HG02840 (cell line): ENCODE data around the gene DUSP5.
A peak's percentile ranks its signal among the peaks of the same experiment; 100 is the strongest.

Source experiments
- ATAC-seq: cut with Tn5 transposase; IDR thresholded peaks from one replicate; pipeline ENCODE4 v1.9.1; 2021; ENCODE audit warnings: mild to moderate bottlenecking, moderate library complexity, moderate number of reproducible peaks; ENCODE audit not compliant: unreplicated experiment, low FRiP score

DUSP5 gene

GRCh38 chr10:110498982-110499795, 1.5 kb downstream of the DUSP5 start:
- ATAC-seq: no peak

DNA sequence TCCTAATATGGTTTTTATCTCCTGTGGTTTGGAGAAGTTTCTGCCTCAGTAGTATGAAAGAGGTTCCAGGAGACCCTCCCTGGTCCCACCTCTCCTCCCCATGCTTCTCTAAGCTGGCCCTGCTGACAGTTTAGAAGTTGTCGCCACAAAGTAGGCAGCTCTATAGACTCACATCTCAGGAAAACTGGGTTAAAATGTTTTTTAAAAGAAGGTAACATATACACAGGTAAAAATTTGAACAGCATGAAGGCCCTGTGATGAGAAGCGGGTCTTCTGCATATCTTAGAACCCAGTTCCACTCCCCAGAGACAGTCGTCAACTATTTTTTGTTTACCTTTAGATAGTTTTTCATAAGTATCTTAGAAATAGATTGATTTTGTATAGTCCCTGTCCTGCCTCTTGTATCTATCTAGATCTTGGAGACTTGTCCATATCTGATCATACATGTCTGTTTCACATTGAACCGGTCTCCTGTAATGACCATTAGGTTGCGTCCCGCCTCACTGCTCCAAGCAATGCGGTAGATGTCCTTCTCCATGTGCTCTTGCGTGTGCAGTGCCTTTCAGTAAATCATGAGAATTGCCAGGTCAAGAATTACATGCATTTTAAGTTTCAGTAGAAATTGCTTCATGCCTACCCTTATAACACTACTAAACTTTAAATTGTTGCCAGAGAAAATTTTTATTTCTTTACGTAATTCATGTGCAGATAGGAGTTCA, 2.2 kb downstream of the DUSP5 start:
- ATAC-seq: no peak

GRCh38 chr10:110500515-110500905, 2.8 kb downstream of the DUSP5 start:
- ATAC-seq: no peak

GRCh38 chr10:110501142-110501937, 3.6 kb downstream of the DUSP5 start:
- ATAC-seq: no peak

DNA sequence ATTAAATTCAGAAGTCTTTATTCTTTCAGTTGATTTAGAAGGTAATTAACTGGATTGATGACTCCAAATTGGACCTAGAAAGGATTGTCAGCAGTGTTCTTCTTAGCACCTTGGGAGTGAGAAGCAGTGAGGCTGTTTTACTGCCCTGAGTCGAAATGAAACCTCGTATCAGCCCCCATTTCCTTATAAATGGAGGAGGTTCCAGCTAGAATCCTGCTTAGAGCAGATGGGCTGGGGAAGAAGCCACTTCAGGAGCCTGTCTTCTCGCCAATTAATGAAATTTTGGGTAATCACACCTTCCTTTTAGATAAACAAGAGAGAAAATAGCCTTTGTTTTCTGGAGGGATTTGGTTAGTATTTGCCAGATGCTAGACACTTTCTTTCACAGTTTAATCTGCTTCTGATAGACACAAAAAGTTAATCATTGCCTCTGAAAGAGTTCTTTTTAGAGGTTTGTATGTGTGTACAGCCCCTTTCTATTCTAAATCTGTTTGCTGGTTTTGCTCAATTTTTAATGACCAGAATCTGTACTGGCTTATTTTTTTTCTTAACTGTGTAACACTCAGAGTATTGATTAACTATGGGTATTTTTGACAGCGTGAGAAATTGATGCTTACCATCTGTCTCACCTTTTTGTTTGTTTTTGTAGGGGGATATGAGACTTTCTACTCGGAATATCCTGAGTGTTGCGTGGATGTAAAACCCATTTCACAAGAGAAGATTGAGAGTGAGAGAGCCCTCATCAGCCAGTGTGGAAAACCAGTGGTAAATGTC, 4.6 kb downstream of the DUSP5 start:
- no peak for ATAC-seq

- ATAC-seq: peak; percentile 31
Measured at GRCh38 chr10:110502851-110503301, 5.2 kb downstream of the DUSP5 start.

GRCh38 chr10:110503528-110504110, 5.9 kb downstream of the DUSP5 start:
- no peak for ATAC-seq

DNA sequence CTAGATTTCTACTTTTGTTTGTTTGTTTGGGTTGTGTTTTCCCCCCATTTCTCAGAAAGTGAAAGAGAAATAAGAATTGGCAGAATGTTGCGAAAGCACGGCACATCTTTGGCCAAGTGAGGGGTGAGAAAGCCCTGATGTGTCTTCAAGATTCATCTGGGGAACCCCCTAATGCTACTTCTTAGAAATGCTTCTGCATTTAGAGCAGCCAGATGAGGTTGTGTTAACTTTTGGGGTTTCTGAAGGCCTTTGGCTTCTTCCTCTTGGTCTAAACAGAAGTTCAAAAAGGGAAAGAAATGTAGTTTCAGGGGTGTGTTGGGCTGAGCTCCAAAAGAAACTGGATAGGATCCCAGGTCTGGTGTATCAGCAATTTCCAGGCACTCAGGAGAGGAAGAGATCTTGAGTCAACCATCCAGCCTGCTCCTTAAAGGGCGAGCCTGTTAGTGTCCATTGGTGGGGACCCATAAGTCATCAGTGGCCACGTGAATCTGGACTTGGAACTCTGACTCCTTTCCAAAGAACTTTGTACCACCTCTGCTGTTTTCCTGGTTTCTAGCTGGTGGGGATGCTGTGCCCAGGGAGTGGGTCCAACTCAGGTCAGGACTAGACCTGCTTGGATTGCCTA, 6.5 kb downstream of the DUSP5 start:
- ATAC-seq: peak; percentile 51

GRCh38 chr10:110505130-110505770, 7.5 kb downstream of the DUSP5 start:
- no peak for ATAC-seq

DNA sequence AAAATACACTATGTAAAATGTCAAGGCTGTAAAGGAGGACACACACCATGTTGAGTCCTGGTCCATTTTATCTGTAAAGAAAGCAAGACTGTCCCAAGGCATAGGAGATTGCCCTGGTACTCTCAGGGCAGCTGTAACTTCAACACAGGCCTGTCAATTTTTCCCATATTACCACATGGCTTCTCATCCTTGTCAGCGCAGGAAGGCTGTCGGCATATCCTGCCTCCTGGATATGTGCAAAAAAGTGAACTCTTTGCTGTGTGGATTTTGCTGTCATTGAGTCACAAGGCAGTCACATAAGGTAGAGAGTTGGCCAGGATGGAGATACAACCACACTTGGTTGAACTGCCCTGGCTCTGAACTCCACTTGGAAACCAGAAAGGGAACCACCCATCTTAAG, 8.7 kb downstream of the DUSP5 start:
- no peak for ATAC-seq

DNA sequence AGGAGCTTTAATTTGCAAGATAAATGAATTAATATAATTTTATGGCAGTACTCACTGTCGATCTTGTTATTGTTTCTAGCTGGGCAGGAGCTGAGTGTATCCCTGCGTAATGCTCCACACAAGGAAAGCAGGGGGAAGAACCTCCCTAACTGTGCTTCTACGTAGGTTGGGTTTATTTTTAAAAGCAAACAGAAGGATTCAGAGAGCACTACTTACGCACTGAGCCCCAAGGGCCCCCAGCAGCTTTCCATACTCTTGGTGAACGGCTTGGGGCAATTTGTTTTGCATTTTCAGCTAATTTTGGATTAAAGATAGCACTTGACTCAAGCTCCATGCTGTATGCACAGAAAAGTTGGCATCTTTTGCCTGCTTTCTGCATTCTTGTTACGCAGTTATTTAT, 9.6 kb downstream of the DUSP5 start:
- ATAC-seq: no peak

DNA sequence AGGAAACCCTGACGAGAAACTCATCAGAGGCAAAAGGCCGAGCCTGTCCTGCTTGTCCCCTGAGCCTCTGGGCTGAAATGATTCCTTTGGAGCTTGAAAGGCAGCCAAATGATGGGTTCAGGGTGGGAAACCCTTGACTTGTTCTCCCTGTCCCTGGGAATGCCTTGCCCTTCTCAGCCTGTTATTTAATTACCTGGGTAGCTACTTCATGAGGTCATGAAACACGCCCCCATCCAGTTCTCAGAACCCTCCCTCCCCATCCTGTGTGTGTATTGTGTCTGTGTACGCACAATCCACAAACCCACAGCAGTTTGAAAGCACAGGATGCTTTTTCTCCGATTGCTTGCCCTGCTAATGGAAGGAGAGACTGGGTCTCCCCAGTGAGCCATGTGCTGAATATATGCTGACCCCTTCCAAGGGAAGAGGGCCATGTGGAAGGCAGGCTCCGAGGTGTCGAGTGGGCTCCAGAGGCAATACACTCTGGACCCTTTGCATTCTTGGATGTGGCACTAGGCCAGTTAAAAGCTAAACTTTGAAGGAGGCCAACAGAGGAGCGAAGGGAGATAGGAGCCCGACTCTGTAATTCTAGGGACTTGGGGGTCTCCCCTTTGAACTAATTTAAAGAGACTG, 10.6 kb downstream of the DUSP5 start:
- ATAC-seq: no peak

- ATAC-seq: no peak
Measured at GRCh38 chr10:110508806-110509544, 11.3 kb downstream of the DUSP5 start.

DNA sequence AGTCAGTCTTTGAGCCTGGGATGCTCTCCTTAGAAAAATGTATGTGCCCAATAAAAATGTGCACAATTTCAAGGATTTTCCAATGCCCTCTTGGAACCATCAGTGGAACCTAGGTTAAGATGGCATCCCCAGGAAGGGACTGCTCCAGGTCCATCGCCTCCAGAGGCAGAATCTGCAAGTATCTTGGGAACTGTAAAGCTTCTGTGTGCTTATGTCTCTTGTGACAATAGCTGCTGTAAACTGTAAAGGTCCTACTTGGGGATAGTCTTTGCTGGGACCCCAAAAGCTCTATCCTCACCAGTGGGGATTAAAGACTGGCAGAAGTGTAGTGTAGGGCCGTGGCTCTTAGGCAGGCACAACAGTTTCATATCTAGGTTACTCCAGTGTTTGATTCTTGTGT, 11.9 kb downstream of the DUSP5 start:
- no peak for ATAC-seq

DNA sequence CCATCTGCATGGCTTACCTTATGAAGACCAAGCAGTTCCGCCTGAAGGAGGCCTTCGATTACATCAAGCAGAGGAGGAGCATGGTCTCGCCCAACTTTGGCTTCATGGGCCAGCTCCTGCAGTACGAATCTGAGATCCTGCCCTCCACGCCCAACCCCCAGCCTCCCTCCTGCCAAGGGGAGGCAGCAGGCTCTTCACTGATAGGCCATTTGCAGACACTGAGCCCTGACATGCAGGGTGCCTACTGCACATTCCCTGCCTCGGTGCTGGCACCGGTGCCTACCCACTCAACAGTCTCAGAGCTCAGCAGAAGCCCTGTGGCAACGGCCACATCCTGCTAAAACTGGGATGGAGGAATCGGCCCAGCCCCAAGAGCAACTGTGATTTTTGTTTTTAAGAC, 12.4 kb downstream of the DUSP5 start:
- no peak for ATAC-seq

DNA sequence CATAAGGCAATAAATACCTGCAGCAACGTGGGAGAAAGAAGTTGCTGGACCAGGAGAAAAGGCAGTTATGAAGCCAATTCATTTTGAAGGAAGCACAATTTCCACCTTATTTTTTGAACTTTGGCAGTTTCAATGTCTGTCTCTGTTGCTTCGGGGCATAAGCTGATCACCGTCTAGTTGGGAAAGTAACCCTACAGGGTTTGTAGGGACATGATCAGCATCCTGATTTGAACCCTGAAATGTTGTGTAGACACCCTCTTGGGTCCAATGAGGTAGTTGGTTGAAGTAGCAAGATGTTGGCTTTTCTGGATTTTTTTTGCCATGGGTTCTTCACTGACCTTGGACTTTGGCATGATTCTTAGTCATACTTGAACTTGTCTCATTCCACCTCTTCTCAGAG, 13.0 kb downstream of the DUSP5 start:
- no peak for ATAC-seq

- no peak for ATAC-seq
Measured at GRCh38 chr10:110511734-110512449, 14.2 kb downstream of the DUSP5 start.
